DND-41 (cell line): ENCODE results near the gene PCGF3.
"Not testable (repeated sequence)": the region's sequence is repeated elsewhere in the genome, so short reads cannot be mapped to it uniquely, and the experiment has no call there.

Experiments used
- ATAC-seq: fragments of 200-7000 bp; cut with Tn5 transposase; 3 replicates; pipeline ENCODE4 v1.9.1; 2021; ENCODE audit warnings: low read depth; ENCODE audit not compliant: insufficient read depth
- DNase-seq: peaks from one replicate; pipeline ENCODE4 v3.0.0-alpha.2; 2020
- H2AFZ ChIP-seq: 2 replicates; pipeline ENCODE4 v1.6.0; 2012; ENCODE audit warnings: low read depth, low read length
- H3K27ac ChIP-seq: 2 replicates; pipeline ENCODE4 v1.5.1; 2012; ENCODE audit warnings: low read length, inconsistent platforms
- H3K27me3 ChIP-seq: fragments of 200-600 bp; sonication (generic); 2 replicates; pipeline ENCODE4 v1.6.0; 2012; ENCODE audit warnings: low read length, mild to moderate bottlenecking, inconsistent platforms; ENCODE audit not compliant: insufficient read depth, poor library complexity
- H3K36me3 ChIP-seq: 2 replicates; pipeline ENCODE4 v1.5.1; 2012; ENCODE audit warnings: low read length, inconsistent platforms; ENCODE audit not compliant: insufficient read depth
- H3K4me1 ChIP-seq: 2 replicates; pipeline ENCODE4 v1.5.1; 2012; ENCODE audit warnings: mild to moderate bottlenecking, low read length; ENCODE audit not compliant: insufficient read depth
- H3K4me2 ChIP-seq: 2 replicates; pipeline ENCODE4 v1.6.0; 2012; ENCODE audit warnings: mild to moderate bottlenecking, moderate library complexity, low read length, inconsistent platforms; ENCODE audit not compliant: insufficient read depth
- H3K4me3 ChIP-seq, 2 experiments: fragments of 200-600 bp in 1 of 2; shearing (Covaris generic) in 1 of 2; 2 replicates each; pipeline ENCODE4 v1.5.1; 2012 to 2016; ENCODE audit warnings: inconsistent platforms in 2 of 2, low read length in 2 of 2, mild to moderate bottlenecking in 2 of 2, low read depth in 1 of 2, moderate library complexity in 1 of 2
- H3K79me2 ChIP-seq: 2 replicates; pipeline ENCODE4 v1.6.0; 2012; ENCODE audit warnings: low read length, inconsistent platforms; ENCODE audit not compliant: insufficient read depth
- H3K9ac ChIP-seq: 2 replicates; pipeline ENCODE4 v1.6.0; 2012; ENCODE audit warnings: low read depth, mild to moderate bottlenecking, inconsistent platforms, low read length, moderate library complexity
- H3K9me3 ChIP-seq: 2 replicates; pipeline ENCODE4 v1.5.1; 2012; ENCODE audit warnings: low read length, moderate library complexity, mild to moderate bottlenecking, inconsistent platforms; ENCODE audit not compliant: insufficient read depth, severe bottlenecking
- H4K20me1 ChIP-seq: 2 replicates; pipeline ENCODE4 v1.6.0; 2012; ENCODE audit warnings: low read length; ENCODE audit not compliant: insufficient read depth
- EZH2 ChIP-seq: IDR thresholded peaks from 3 replicates; pipeline ENCODE4 v1.6.1; 2012; ENCODE audit warnings: borderline replicate concordance, low read depth, mild to moderate bottlenecking, moderate library complexity, low read length, inconsistent platforms; ENCODE audit not compliant: severe bottlenecking
- TF ChIP-seq, protein P1 (sequence below): IDR thresholded peaks from 2 replicates; pipeline ENCODE4 v1.5.1; 2012; ENCODE audit warnings: borderline replicate concordance, low read length, moderate library complexity, mild to moderate bottlenecking; ENCODE audit not compliant: poor library complexity, severe bottlenecking; ENCODE audit errors: extremely low read depth

PCGF3 gene

GRCh38 chr4:734951-735350, 29.3 kb downstream of the PCGF3 start:
- H4K20me1 ChIP-seq: peaks cover 23% of the 10 kb centered on the region
- H2AFZ ChIP-seq: no peak overlapping the region
- no peaks in the 10 kb centered on the region for H3K4me1 ChIP-seq
- H3K79me2 ChIP-seq: peaks cover 5% of the 10 kb centered on the region; the same call in 1 of the 2 replicates
- ATAC-seq: no peak
- DNase-seq: no peak
- no peaks in the 10 kb centered on the region for H3K9me3 ChIP-seq
- H3K4me2 ChIP-seq: no peak overlapping the region
- H3K27me3 ChIP-seq: no peaks in the 10 kb centered on the region
- H3K27ac ChIP-seq: no peak overlapping the region
- no peak overlapping the region for H3K9ac ChIP-seq
- peaks cover 84% of the 10 kb centered on the region for H3K36me3 ChIP-seq
- H3K4me3 ChIP-seq: no peak overlapping the region
- TF ChIP-seq, protein P1, sequence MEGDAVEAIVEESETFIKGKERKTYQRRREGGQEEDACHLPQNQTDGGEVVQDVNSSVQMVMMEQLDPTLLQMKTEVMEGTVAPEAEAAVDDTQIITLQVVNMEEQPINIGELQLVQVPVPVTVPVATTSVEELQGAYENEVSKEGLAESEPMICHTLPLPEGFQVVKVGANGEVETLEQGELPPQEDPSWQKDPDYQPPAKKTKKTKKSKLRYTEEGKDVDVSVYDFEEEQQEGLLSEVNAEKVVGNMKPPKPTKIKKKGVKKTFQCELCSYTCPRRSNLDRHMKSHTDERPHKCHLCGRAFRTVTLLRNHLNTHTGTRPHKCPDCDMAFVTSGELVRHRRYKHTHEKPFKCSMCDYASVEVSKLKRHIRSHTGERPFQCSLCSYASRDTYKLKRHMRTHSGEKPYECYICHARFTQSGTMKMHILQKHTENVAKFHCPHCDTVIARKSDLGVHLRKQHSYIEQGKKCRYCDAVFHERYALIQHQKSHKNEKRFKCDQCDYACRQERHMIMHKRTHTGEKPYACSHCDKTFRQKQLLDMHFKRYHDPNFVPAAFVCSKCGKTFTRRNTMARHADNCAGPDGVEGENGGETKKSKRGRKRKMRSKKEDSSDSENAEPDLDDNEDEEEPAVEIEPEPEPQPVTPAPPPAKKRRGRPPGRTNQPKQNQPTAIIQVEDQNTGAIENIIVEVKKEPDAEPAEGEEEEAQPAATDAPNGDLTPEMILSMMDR: no peak
- TF ChIP-seq EZH2: no peak

DNA sequence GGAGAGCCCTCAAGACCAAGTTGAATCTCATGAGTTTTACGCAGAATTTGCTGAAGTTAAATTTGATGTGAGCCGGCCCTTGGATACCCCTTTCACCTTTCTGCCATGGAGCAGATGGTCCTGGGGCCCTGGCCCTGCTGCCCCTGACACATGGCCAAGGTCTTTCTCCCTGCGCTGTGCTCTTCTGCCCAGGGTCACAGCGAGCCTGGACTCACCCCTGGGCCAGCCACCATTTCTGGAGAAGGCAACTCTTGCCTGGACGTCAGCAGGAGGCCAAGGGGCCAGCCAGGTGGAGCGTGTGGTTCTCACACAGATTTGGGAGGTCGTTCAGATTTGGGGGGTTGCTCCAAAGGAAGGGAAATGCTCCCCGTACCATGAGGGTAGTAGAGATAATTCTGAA, 30.0 kb downstream of the PCGF3 start:
- H3K4me1 ChIP-seq: no peaks in the 10 kb centered on the region
- H2AFZ ChIP-seq: no peak overlapping the region
- no peaks in the 10 kb centered on the region for H3K9me3 ChIP-seq
- peaks cover 84% of the 10 kb centered on the region for H3K36me3 ChIP-seq
- peaks cover 2% of the 10 kb centered on the region; the same call in 1 of the 2 replicates for H3K79me2 ChIP-seq
- peaks cover 22% of the 10 kb centered on the region for H4K20me1 ChIP-seq
- DNase-seq: no peak
- TF ChIP-seq, protein P1: no peak
- no peak for TF ChIP-seq EZH2
- H3K4me2 ChIP-seq: no peak overlapping the region
- H3K27ac ChIP-seq: no peak overlapping the region
- no peak overlapping the region for H3K9ac ChIP-seq
- ATAC-seq: no peak
- no peaks in the 10 kb centered on the region for H3K27me3 ChIP-seq
- no peak overlapping the region for H3K4me3 ChIP-seq

- DNase-seq, H3K4me3 ChIP-seq, H3K79me2 ChIP-seq, H3K9me3 ChIP-seq, H3K4me1 ChIP-seq, H3K9ac ChIP-seq, H2AFZ ChIP-seq, ATAC-seq, H3K27ac ChIP-seq, H3K27me3 ChIP-seq, H3K4me2 ChIP-seq: not testable (repeated sequence)
- peaks cover 15% of the 10 kb centered on the region; the same call in 1 of the 2 replicates for H4K20me1 ChIP-seq
- peaks cover 81% of the 10 kb centered on the region for H3K36me3 ChIP-seq
Measured at GRCh38 chr4:736561-736960, 30.9 kb downstream of the PCGF3 start.

DNA sequence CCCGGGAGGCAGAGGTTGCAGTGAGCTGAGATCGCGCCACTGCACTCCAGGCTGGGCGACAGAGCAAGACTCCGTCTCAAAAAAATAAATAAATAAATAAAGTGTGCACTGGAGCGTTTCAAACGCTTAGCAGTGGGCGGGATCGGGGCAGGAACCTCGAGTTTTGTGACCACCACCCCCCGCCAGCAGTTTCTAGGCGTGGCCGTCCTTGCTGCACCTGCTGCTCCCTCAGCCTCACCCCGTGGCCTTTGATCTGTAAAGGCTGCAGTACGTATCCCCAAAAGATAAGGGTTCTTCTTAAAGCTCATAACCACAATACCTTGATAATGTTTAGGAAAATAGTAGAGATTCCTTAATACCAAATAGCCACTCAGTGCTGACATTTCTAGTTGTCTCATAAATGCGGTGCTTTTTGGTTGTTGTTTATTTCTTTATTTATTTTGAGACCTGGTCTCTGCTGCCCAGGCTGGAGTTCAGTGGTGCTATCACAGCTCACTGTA, 33.2 kb downstream of the PCGF3 start:
- Histone ChIP-seq H3K27me3 (no peaks in the 10 kb centered on the region), H3K4me1 (no peaks in the 10 kb centered on the region), H3K36me3 (peaks cover 77% of the 10 kb centered on the region), H3K27ac (no peak overlapping the region), H3K9ac (no peak overlapping the region), H3K4me3 (no peak overlapping the region), H3K9me3 (no peaks in the 10 kb centered on the region), H3K79me2 (no peaks in the 10 kb centered on the region), H3K4me2 (no peak overlapping the region), H4K20me1 (peaks cover 19% of the 10 kb centered on the region), H2AFZ (no peak overlapping the region)
- DNase-seq (no peak), ATAC-seq (no peak)
- TF ChIP-seq, protein P1: no peak
- no peak for TF ChIP-seq EZH2
